A172 (cell line): ENCODE results near the gene RNF40. TPM values are rescaled to one million over a fixed set of nuclear protein-coding genes. Genes with fewer than 3 reads are reported as not detected.
"Not testable (repeated sequence)": the region's sequence is repeated elsewhere in the genome, so short reads cannot be mapped to it uniquely, and the experiment has no call there.

Experiments
- DNase-seq: peaks from one replicate; pipeline ENCODE4 v3.0.0-alpha.2; 2015; ENCODE audit warnings: low spot score
- total RNA-seq: library from RNA; depleted of rRNA; stranded (reverse); fragments of >200 nt; shearing (Covaris generic); gene quantifications from 2 replicates; pipeline ENCODE4 v1.2.3, GENCODE V29; 2014

The RNF40 gene
- total RNA-seq, 1 experiment from 2014 or later, result 105 TPM

- no peak for DNase-seq
Measured at GRCh38 chr16:30780549-30780948, 18.4 kb downstream of the RNF40 start.

- no peak for DNase-seq
Measured at GRCh38 chr16:30782486-30783279, 20.6 kb downstream of the RNF40 start.

GRCh38 chr16:30783280-30784109 lies 21.4 kb downstream of the RNF40 start:
- DNase-seq, result no peak

- no peak for DNase-seq
Measured at GRCh38 chr16:30784215-30784614, 22.1 kb downstream of the RNF40 start.

- no peak for DNase-seq
Measured at GRCh38 chr16:30785126-30786106, 23.3 kb downstream of the RNF40 start.

GRCh38 chr16:30786115-30786935 lies 24.2 kb downstream of the RNF40 start:
- peak; percentile 32 for DNase-seq

GRCh38 chr16:30786936-30787612 lies 25.0 kb downstream of the RNF40 start, which contains the start of gene ZNF629:
Gene ZNF629 (minus strand): TSS chr16:30787205. CDS start chr16:30784482, 2,723 bp downstream.
- peak; percentile 58 for DNase-seq

GRCh38 chr16:30787613-30788378 lies 25.7 kb downstream of the RNF40 start:
- DNase-seq, result no peak

GRCh38 chr16:30793508-30794069 lies 31.5 kb downstream of the RNF40 start:
- DNase-seq, result no peak

GRCh38 chr16:30794634-30795033 lies 32.5 kb downstream of the RNF40 start:
- DNase-seq, result no peak

GRCh38 chr16:30797670-30798309 lies 35.7 kb downstream of the RNF40 start:
- DNase-seq, result no peak

- no peak for DNase-seq
Measured at GRCh38 chr16:30802936-30803335, 40.8 kb downstream of the RNF40 start.

GRCh38 chr16:30805056-30805369 lies 42.9 kb downstream of the RNF40 start:
- no peak for DNase-seq

- peak; percentile 71 for DNase-seq
Measured at GRCh38 chr16:30805370-30806169, 43.4 kb downstream of the RNF40 start.

- DNase-seq, result no peak
Measured at GRCh38 chr16:30808146-30808545, 46.0 kb downstream of the RNF40 start.

GRCh38 chr16:30808890-30809426 lies 46.8 kb downstream of the RNF40 start:
- DNase-seq, result not testable (repeated sequence)

- DNase-seq, result not testable (repeated sequence)
Measured at GRCh38 chr16:30809675-30810074, 47.6 kb downstream of the RNF40 start.

GRCh38 chr16:30813821-30814189 lies 51.7 kb downstream of the RNF40 start:
- DNase-seq, result no peak
